ENCODE measurements around the gene MCF2L2. TPM values are rescaled to one million over a fixed set of nuclear protein-coding genes. Genes with fewer than 3 reads are reported as not detected.

The MCF2L2 gene
- total RNA-seq, 1 donor from 2014 or later: 0.22 TPM

- DNase-seq (ENCODE audit: missing footprints) (no peak), ATAC-seq (no peak)
- intact Hi-C loops (cut with DNase I): no loop called here
These were observed 18.1 kb downstream of the MCF2L2 start for GRCh38 chr3:183410280-183410679.

- intact Hi-C loops (cut with DNase I): no loop called here
- no peak for DNase-seq (ENCODE audit: missing footprints)
- no peak for ATAC-seq
These were observed 19.2 kb downstream of the MCF2L2 start for GRCh38 chr3:183409219-183409618.

- intact Hi-C loops (cut with DNase I): no loop called here
- DNase-seq (ENCODE audit: missing footprints) (no peak), ATAC-seq (no peak)
These were observed 26.7 kb downstream of the MCF2L2 start for GRCh38 chr3:183401678-183402077.

- ATAC-seq (no peak), DNase-seq (ENCODE audit: missing footprints) (no peak)
- intact Hi-C loops (cut with DNase I): no loop called here
These were observed 28.1 kb downstream of the MCF2L2 start for GRCh38 chr3:183400352-183400751.

GRCh38 chr3:183396662-183397391 is 31.6 kb downstream of the MCF2L2 start:
- ATAC-seq: no peak
- intact Hi-C loops (cut with DNase I): no loop called here
- DNase-seq (ENCODE audit: missing footprints): no peak

GRCh38 chr3:183394150-183394549 is 34.3 kb downstream of the MCF2L2 start:
- DNase-seq (ENCODE audit: missing footprints): no peak
- no peak for ATAC-seq
- intact Hi-C loops (cut with DNase I): no loop called here

GRCh38 chr3:183393625-183394024 is 34.8 kb downstream of the MCF2L2 start:
- ATAC-seq: peak; percentile 23
- intact Hi-C loops (cut with DNase I): no loop called here
- DNase-seq (ENCODE audit: missing footprints): no peak

- DNase-seq (ENCODE audit: missing footprints): no peak
- no peak for ATAC-seq
- intact Hi-C loops (cut with DNase I): no loop called here
These were observed 36.0 kb downstream of the MCF2L2 start for GRCh38 chr3:183392186-183393034.

- intact Hi-C loops (cut with DNase I): no loop called here
- ATAC-seq: no peak
These were observed 37.0 kb downstream of the MCF2L2 start for GRCh38 chr3:183391460-183391859.

GRCh38 chr3:183390844-183391243 is 37.6 kb downstream of the MCF2L2 start:
- DNase-seq (ENCODE audit: missing footprints) (no peak), ATAC-seq (no peak)
- intact Hi-C loops (cut with DNase I): no loop called here

More at GRCh38 chr3:183391460-183391859, 37.0 kb downstream of the MCF2L2 start:
- DNase-seq (ENCODE audit: missing footprints): no peak

- DNase-seq (ENCODE audit: missing footprints) (no peak), ATAC-seq (no peak)
- intact Hi-C loops (cut with DNase I): no loop called here
These were observed 40.1 kb downstream of the MCF2L2 start for GRCh38 chr3:183388213-183388895.

- intact Hi-C loops (cut with DNase I): no loop called here
- ATAC-seq (no peak), DNase-seq (ENCODE audit: missing footprints) (no peak)
These were observed 40.6 kb downstream of the MCF2L2 start for GRCh38 chr3:183387797-183388196.

GRCh38 chr3:183386651-183387050 is 41.8 kb downstream of the MCF2L2 start:
- intact Hi-C loops (cut with DNase I): no loop called here
- DNase-seq (ENCODE audit: missing footprints): no peak

GRCh38 chr3:183385698-183386613 is 42.5 kb downstream of the MCF2L2 start:
- DNase-seq (ENCODE audit: missing footprints): no peak
- intact Hi-C loops (cut with DNase I): loop anchor here (1.0 kb wide), 1 partner anchor 264 kb away; no protein-coding TSS in a partner anchor

More at GRCh38 chr3:183386651-183387050, 41.8 kb downstream of the MCF2L2 start:
- no peak for ATAC-seq

GRCh38 chr3:183381673-183382072 is 46.7 kb downstream of the MCF2L2 start:
- intact Hi-C loops (cut with DNase I): loop anchor here (1.0 to 2.0 kb wide), 2 partner anchors 127 to 197 kb away; no protein-coding TSS in a partner anchor
- DNase-seq (ENCODE audit: missing footprints): no peak

More at GRCh38 chr3:183385698-183386613, 42.5 kb downstream of the MCF2L2 start:
- ATAC-seq: peak; percentile 75

GRCh38 chr3:183381179-183381578 is 47.2 kb downstream of the MCF2L2 start:
- DNase-seq (ENCODE audit: missing footprints) (no peak), ATAC-seq (no peak)
- intact Hi-C loops (cut with DNase I): no loop called here

More at GRCh38 chr3:183381673-183382072, 46.7 kb downstream of the MCF2L2 start:
- ATAC-seq: no peak

- ATAC-seq: no peak
- intact Hi-C loops (cut with DNase I): no loop called here
- no peak for DNase-seq (ENCODE audit: missing footprints)
These were observed 49.5 kb downstream of the MCF2L2 start for GRCh38 chr3:183378951-183379350.

GRCh38 chr3:183378545-183378944 is 49.9 kb downstream of the MCF2L2 start:
- DNase-seq (ENCODE audit: missing footprints) (no peak), ATAC-seq (no peak)
- intact Hi-C loops (cut with DNase I): no loop called here

All from Right ventricle myocardium inferior (tissue), 1 donor.